HepG2 (cell line): Measurements from ENCODE around the gene PFAS. TPM values are rescaled to one million over a fixed set of nuclear protein-coding genes. Genes with fewer than 3 reads are reported as not detected.

Experiments used
- ATAC-seq: fragments of 200-7000 bp; cut with Tn5 transposase; 3 replicates; pipeline ENCODE4 v1.9.1; 2020; ENCODE audit warnings: mild to moderate bottlenecking, moderate library complexity
- BruUV-seq: library from RNA; stranded (reverse); fragments of 400-500 nt; replicated peaks from 2 replicates; lab custom pipeline; 2021; lab: Mats Ljungman, UMichigan
- CTCF ChIA-PET: fragments of 300-600 bp; formaldehyde crosslinking; extraction: SDS; loops from one replicate; lab custom pipeline; 2021; ENCODE audit warnings: low total read pairs, inconsistent platforms, low intra/inter-chr PET ratio; lab: Yijun Ruan, JAX
- POLR2A ChIA-PET: fragments of 350-600 bp; sonication (Branson Sonifier 250); formaldehyde crosslinking; loops from one replicate; lab custom pipeline; 2020; ENCODE audit warnings: antibody characterized with exemption, inconsistent platforms; lab: Yijun Ruan, JAX
- DNase-seq: peaks from one replicate; pipeline ENCODE4 v3.0.0-alpha.2; 2015; ENCODE audit warnings: low spot score
- FAIRE-seq: peaks from 3 replicates; lab custom pipeline; 2011; peaks lifted over from hg19 to GRCh38; lab: Jason Lieb, UNC
- H2AFZ ChIP-seq: one replicate; pipeline ENCODE4 v1.6.1; 2011; ENCODE audit warnings: low read length, inconsistent platforms
- H3K27ac ChIP-seq: fragments of 300-600 bp; 3 replicates; pipeline ENCODE4 v1.8.0; 2011; ENCODE audit warnings: mixed run types, mild to moderate bottlenecking, mixed read lengths, low read length, inconsistent platforms; ENCODE audit not compliant: insufficient read depth; ENCODE audit errors: extremely low read length
- H3K27me3 ChIP-seq, 2 experiments: fragments of 200-600 bp in 1 of 2; 2 replicates in 1 of 2; 3 replicates in 1 of 2; pipeline versions ENCODE4 v1.6.0 to v1.8.0; 2011; ENCODE audit warnings: low read length in 2 of 2, mild to moderate bottlenecking in 2 of 2, moderate library complexity in 2 of 2, inconsistent platforms in 1 of 2; ENCODE audit not compliant: insufficient read depth in 2 of 2, control insufficient read depth in 1 of 2
- H3K36me3 ChIP-seq, 2 experiments: fragments of 200-600 bp in 1 of 2; replicated peaks in 1 of 2; 2 replicates in 1 of 2; 3 replicates in 1 of 2; pipeline versions ENCODE4 v1.5.1 to v1.8.0; 2011; ENCODE audit warnings: low read length in 2 of 2, inconsistent platforms in 1 of 2; ENCODE audit not compliant: insufficient read depth in 2 of 2, control insufficient read depth in 1 of 2
- H3K4me1 ChIP-seq: 2 replicates; pipeline ENCODE4 v1.5.1; 2012; ENCODE audit warnings: low read length, inconsistent platforms; ENCODE audit not compliant: insufficient read depth
- H3K4me2 ChIP-seq: 2 replicates; pipeline ENCODE4 v1.6.0; 2011; ENCODE audit warnings: low read depth, low read length, inconsistent platforms
- H3K4me3 ChIP-seq, 3 experiments: fragments of 200-600 bp in 1 of 3; sonication (generic), shearing (Covaris generic) in 1 of 3; replicated peaks in 1 of 3; 2 replicates each; pipeline ENCODE4 v1.5.1; 2011 to 2016; ENCODE audit warnings: low read length in 3 of 3, inconsistent platforms in 2 of 3, low read depth in 2 of 3, mild to moderate bottlenecking in 2 of 3, control low read depth in 1 of 3, mixed read lengths in 1 of 3; ENCODE audit not compliant: insufficient read depth in 1 of 3
- H3K79me2 ChIP-seq: one replicate; pipeline ENCODE4 v1.6.1; 2011; ENCODE audit warnings: low read length, inconsistent platforms; ENCODE audit not compliant: insufficient read depth
- H3K9ac ChIP-seq: 2 replicates; pipeline ENCODE4 v1.6.0; 2011; ENCODE audit warnings: mild to moderate bottlenecking, low read depth, low read length, inconsistent platforms; ENCODE audit not compliant: insufficient read depth
- H3K9me3 ChIP-seq: 2 replicates; pipeline ENCODE4 v1.5.1; 2012; ENCODE audit warnings: mild to moderate bottlenecking, low read length
- H4K20me1 ChIP-seq: 2 replicates; pipeline ENCODE4 v1.6.0; 2011; ENCODE audit warnings: inconsistent platforms, mild to moderate bottlenecking, low read length, moderate library complexity; ENCODE audit not compliant: insufficient read depth
- AGO2 ChIP-seq: fragments of 200-400 bp; formaldehyde crosslinking; optimal IDR thresholded peaks from 2 replicates; pipeline ENCODE3; 2017; ENCODE audit warnings: mild to moderate bottlenecking, low read depth, low read length, moderate library complexity
- E2F2 ChIP-seq: sonication (generic); formaldehyde crosslinking; IDR thresholded peaks from 2 replicates; pipeline ENCODE4 v1.4.0; 2020; ENCODE audit warnings: missing genetic modification reagents, borderline replicate concordance
- HINFP ChIP-seq: sonication (generic); formaldehyde crosslinking; IDR thresholded peaks from 2 replicates; pipeline ENCODE4 v1.4.0; 2020; ENCODE audit warnings: low read depth, mild to moderate bottlenecking, missing genetic modification reagents
- HMGA1 ChIP-seq: sonication (generic); formaldehyde crosslinking; conservative IDR thresholded peaks from 2 replicates; pipeline ENCODE4 v1.4.0; 2020; ENCODE audit warnings: missing genetic modification reagents
- HNRNPH1 ChIP-seq: fragments of 200-400 bp; formaldehyde crosslinking; optimal IDR thresholded peaks from 2 replicates; pipeline ENCODE3; 2017; ENCODE audit warnings: mild to moderate bottlenecking, low read depth, low read length
- SALL1 ChIP-seq: sonication (generic); formaldehyde crosslinking; IDR thresholded peaks from 2 replicates; pipeline ENCODE4 v1.8.0; 2022; ENCODE audit warnings: mild to moderate bottlenecking, missing genetic modification reagents
- ZBTB1 ChIP-seq: sonication (generic); formaldehyde crosslinking; IDR thresholded peaks from 2 replicates; pipeline ENCODE4 v1.4.0; 2020; ENCODE audit warnings: missing genetic modification reagents, borderline replicate concordance
- ZMYM2 ChIP-seq: sonication (generic); formaldehyde crosslinking; IDR thresholded peaks from 2 replicates; pipeline ENCODE4 v1.8.0; 2022; ENCODE audit warnings: mild to moderate bottlenecking, missing genetic modification reagents
- ZNF841 ChIP-seq: sonication (generic); formaldehyde crosslinking; IDR thresholded peaks from 2 replicates; pipeline ENCODE4 v1.8.1; 2023; ENCODE audit warnings: missing genetic modification reagents, borderline replicate concordance
- WGBS: methylation state at CpG from one replicate; pipeline ENCODE4 v1.1.6; 2017; ENCODE audit warnings: low lambda C conversion rate; 5-methylcytosine and 5-hydroxymethylcytosine counted together
- in situ Hi-C: cut with HindIII; loops from 2 replicates; pipeline ENCODE4 v1.10.0; 2017; ENCODE audit warnings: low pct_unique_long_range_greater_than_20kb; ENCODE audit not compliant: extremely low pct_ligation_motif_present
- intact Hi-C: fragments of 100-400 bp; cut with micrococcal nuclease; formaldehyde crosslinking; loops from one replicate; pipeline ENCODE4 v1.10.0; 2022; ENCODE audit not compliant: unreplicated experiment
- polyA plus RNA-seq, 8 experiments: library from polyadenylated mRNA; depleted of rRNA in 3 of 8; stranded (reverse) in 7 of 8; unstranded in 1 of 8; fragments of >200 nt; fragmentation: Illumina TruSeq in 4 of 8; extraction: Trizol in 4 of 8; gene quantifications; 2 replicates each; pipeline versions ENCODE4 v1.2.1 to v1.2.3, GENCODE V29; 2011 to 2016; ENCODE audit warnings: low read depth in 4 of 8, missing spikeins in 1 of 8, mixed read lengths in 1 of 8; ENCODE audit not compliant: insufficient read depth in 1 of 8
- total RNA-seq, 5 experiments: library from RNA; depleted of rRNA; stranded (reverse); fragments of >200 nt; fragmentation: Illumina TruSeq; extraction: Trizol; gene quantifications; 2 replicates each; pipeline ENCODE4 v1.2.3, GENCODE V29; 2016; ENCODE audit warnings: low read depth in 1 of 5
- TF ChIP-seq, protein P1 (sequence below): sonication (generic); formaldehyde crosslinking; IDR thresholded peaks from 2 replicates; pipeline ENCODE4 v1.5.1; 2020; ENCODE audit warnings: mild to moderate bottlenecking, missing genetic modification reagents, moderate library complexity
- TF ChIP-seq, protein P2 (sequence below): sonication (generic); formaldehyde crosslinking; IDR thresholded peaks from 2 replicates; pipeline ENCODE4 v1.9.0; 2022; ENCODE audit warnings: missing genetic modification reagents, mild to moderate bottlenecking, borderline replicate concordance

PFAS gene
- total and polyA plus RNA-seq, 2 of the 13 experiments (the other 11 are each of a cell fraction or from before 2014, with no cell fraction given): 49.4 to 58.2 TPM

DNA sequence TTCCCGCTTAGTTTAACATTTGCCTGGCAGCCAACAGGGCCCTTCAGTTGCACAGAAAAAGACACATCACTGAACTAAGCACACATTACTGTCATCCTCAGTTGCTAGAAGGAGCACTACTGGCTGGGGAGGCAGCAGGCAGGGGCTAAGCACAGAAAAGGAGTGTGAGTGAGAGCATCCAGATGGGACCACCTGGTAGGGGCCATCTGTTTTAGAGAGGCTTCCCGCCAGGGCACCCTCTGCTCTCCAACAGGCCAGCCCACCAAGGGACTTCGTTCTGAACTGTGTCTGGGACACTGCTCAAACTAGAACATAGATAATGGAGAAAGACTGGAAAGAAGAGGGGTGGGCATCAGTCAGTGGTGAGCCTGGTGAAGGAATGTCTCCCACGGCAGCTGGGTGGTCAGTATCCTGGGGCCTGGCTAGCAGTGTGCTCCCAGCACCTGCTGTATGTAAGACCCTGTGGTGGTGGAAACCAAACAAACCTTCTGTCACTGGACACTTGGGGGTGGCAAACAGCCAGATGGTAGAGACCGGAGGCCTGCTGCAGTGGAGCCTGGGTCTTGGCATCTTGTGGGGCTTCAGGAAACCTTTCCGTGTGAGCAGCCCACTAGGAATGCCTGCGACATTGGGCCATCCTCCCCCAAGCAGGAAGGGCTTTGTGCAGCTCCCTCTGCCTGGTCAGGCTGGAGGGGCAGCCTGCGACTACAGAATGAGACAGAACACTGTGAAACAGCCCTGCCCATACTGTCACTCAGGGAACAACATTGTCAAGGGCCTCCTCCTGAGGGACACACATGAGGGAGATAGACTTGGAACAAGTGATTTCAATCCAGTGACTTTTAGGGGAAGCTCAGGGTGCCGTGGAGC, 26.6 kb downstream of the PFAS start (continued):
- TF ChIP-seq, protein P1, sequence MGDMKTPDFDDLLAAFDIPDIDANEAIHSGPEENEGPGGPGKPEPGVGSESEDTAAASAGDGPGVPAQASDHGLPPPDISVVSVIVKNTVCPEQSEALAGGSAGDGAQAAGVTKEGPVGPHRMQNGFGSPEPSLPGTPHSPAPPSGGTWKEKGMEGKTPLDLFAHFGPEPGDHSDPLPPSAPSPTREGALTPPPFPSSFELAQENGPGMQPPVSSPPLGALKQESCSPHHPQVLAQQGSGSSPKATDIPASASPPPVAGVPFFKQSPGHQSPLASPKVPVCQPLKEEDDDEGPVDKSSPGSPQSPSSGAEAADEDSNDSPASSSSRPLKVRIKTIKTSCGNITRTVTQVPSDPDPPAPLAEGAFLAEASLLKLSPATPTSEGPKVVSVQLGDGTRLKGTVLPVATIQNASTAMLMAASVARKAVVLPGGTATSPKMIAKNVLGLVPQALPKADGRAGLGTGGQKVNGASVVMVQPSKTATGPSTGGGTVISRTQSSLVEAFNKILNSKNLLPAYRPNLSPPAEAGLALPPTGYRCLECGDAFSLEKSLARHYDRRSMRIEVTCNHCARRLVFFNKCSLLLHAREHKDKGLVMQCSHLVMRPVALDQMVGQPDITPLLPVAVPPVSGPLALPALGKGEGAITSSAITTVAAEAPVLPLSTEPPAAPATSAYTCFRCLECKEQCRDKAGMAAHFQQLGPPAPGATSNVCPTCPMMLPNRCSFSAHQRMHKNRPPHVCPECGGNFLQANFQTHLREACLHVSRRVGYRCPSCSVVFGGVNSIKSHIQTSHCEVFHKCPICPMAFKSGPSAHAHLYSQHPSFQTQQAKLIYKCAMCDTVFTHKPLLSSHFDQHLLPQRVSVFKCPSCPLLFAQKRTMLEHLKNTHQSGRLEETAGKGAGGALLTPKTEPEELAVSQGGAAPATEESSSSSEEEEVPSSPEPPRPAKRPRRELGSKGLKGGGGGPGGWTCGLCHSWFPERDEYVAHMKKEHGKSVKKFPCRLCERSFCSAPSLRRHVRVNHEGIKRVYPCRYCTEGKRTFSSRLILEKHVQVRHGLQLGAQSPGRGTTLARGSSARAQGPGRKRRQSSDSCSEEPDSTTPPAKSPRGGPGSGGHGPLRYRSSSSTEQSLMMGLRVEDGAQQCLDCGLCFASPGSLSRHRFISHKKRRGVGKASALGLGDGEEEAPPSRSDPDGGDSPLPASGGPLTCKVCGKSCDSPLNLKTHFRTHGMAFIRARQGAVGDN: peak; percentile 56
- TF ChIP-seq SALL1: 0 out of 2 replicates have a peak, but pooled peaks have one; percentile 28
- TF ChIP-seq, protein P2, sequence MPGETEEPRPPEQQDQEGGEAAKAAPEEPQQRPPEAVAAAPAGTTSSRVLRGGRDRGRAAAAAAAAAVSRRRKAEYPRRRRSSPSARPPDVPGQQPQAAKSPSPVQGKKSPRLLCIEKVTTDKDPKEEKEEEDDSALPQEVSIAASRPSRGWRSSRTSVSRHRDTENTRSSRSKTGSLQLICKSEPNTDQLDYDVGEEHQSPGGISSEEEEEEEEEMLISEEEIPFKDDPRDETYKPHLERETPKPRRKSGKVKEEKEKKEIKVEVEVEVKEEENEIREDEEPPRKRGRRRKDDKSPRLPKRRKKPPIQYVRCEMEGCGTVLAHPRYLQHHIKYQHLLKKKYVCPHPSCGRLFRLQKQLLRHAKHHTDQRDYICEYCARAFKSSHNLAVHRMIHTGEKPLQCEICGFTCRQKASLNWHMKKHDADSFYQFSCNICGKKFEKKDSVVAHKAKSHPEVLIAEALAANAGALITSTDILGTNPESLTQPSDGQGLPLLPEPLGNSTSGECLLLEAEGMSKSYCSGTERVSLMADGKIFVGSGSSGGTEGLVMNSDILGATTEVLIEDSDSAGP (CRISPR knock-in tag): peak; percentile 8; the same call in 1 of the 2 replicates
- peak; percentile 12 for TF ChIP-seq AGO2

GRCh38 chr17:8277317-8277716, 28.2 kb downstream of the PFAS start:
- Histone ChIP-seq H3K36me3 (no peaks in the 10 kb centered on the region), H3K4me3 (no peak overlapping the region), H3K9me3 (no peaks in the 10 kb centered on the region), H4K20me1 (no peaks in the 10 kb centered on the region), H3K4me2 (no peak overlapping the region), H3K4me1 (peaks cover 54% of the 10 kb centered on the region), H3K9ac (no peak overlapping the region), H3K27me3 (no peaks in the 10 kb centered on the region), H2AFZ (no peak overlapping the region), H3K79me2 (no peaks in the 10 kb centered on the region), H3K27ac (no peak overlapping the region)
- intact Hi-C loops (no loop called here), in situ Hi-C loops (no loop called here)
- 93% methylated on average over 7 of the region's 7 CpGs for WGBS
- no peak for FAIRE-seq
- BruUV-seq: TSS peak; percentile 45
- ChIA-PET POLR2A (interaction anchor here (0.7 to 3.6 kb wide), 5 partner anchors 11 to 54 kb away, joined by 3 to 14 read pairs (median 6); partner anchors contain the start of genes CTC1, RANGRF and SLC25A35), CTCF (no interaction called here)
- no peak for ATAC-seq
- DNase-seq: no peak
- TF ChIP-seq HMGA1: no peak
- no peak for TF ChIP-seq HNRNPH1
- TF ChIP-seq ZBTB1 (CRISPR knock-in tag): no peak
- TF ChIP-seq HINFP (CRISPR knock-in tag): no peak
- no peak for TF ChIP-seq ZNF841
- no peak for TF ChIP-seq E2F2 (CRISPR knock-in tag)
- TF ChIP-seq ZMYM2 (CRISPR knock-in tag): no peak
